ENCODE data around the gene GJC3. TPM values are rescaled to one million over a fixed set of nuclear protein-coding genes. Genes with fewer than 3 reads are reported as not detected.

GJC3 gene
- polyA plus RNA-seq, 3 donors, result 0.82 to 1.3 (median 1.0) TPM

DNA sequence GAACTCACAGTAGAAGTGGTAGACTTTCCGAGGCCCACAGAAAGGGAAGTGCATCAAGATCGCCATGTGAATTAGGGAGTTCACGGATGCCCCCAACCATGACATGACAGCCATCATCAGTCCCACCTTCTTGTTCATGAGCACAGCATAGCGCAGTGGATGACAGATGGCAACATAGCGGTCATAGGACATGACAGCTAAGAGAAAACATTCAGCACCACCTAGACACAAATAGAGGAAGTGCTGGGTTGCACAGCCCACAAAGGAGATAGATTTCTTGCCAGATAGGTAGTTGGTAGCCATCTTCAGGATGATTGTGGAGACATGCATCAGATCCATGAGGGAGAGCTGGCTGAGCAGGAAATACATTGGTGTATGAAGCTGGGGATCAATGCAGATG is 52.9 kb downstream of the GJC3 start:
- no peak for DNase-seq (ENCODE audit: low read depth in 3 of 3, low spot score in 2 of 3)

Other genes starting within 250 kb of the GJC3 start
- 1 to 10 TPM in 2 of 3 donors, under 1 TPM in 1; 1.00 to 1.4 (median 1.0) TPM for gene CYP3A5, start 249.6 kb downstream of the GJC3 start, polyA plus RNA-seq (ENCODE audit: insufficient read length in 3 of 3)
- 1 to 10 TPM in 1 of 3 donors, under 1 TPM in 2; 0.46 to 1.1 (median 0.69) TPM for gene CYP3A7, start 194.4 kb downstream of the GJC3 start, polyA plus RNA-seq (ENCODE audit: insufficient read length in 3 of 3)
- gene CYP3A4, start 145.4 kb downstream of the GJC3 start, polyA plus RNA-seq (ENCODE audit: insufficient read length in 3 of 3), result under 1 TPM; 0.06 to 0.22 (median 0.20) TPM
- gene CYP3A43, start 101.6 kb downstream of the GJC3 start, polyA plus RNA-seq (ENCODE audit: insufficient read length in 3 of 3), result under 1 TPM; 0.17 to 0.39 (median 0.32) TPM
- not detected for gene OR2AE1, start 52.6 kb downstream of the GJC3 start, polyA plus RNA-seq (ENCODE audit: insufficient read length in 3 of 3)
- gene TRIM4, start 10.1 kb downstream of the GJC3 start, polyA plus RNA-seq (ENCODE audit: insufficient read length in 3 of 3), result 10 to 100 TPM; 36.0 to 41.3 (median 41.1) TPM
- 10 to 100 TPM; 48.4 to 73.4 (median 71.9) TPM for gene AZGP1, start 46.4 kb upstream of the GJC3 start, polyA plus RNA-seq (ENCODE audit: insufficient read length in 3 of 3)
- 10 to 100 TPM; 48.5 to 52.4 (median 52.3) TPM for gene ZKSCAN1, start 86.0 kb upstream of the GJC3 start, polyA plus RNA-seq (ENCODE audit: insufficient read length in 3 of 3)
- 10 to 100 TPM; 21.3 to 24.3 (median 21.8) TPM for gene ZSCAN21, start 120.2 kb upstream of the GJC3 start, polyA plus RNA-seq (ENCODE audit: insufficient read length in 3 of 3)
- 10 to 100 TPM; 48.9 to 54.5 (median 53.0) TPM for gene ZNF3, start 152.1 kb upstream of the GJC3 start, polyA plus RNA-seq (ENCODE audit: insufficient read length in 3 of 3)
- gene COPS6, start 159.3 kb upstream of the GJC3 start, polyA plus RNA-seq (ENCODE audit: insufficient read length in 3 of 3), result 100 to 1,000 TPM; 124 to 140 (median 136) TPM
- 100 to 1,000 TPM; 146 to 157 (median 157) TPM for gene MCM7, start 171.8 kb upstream of the GJC3 start, polyA plus RNA-seq (ENCODE audit: insufficient read length in 3 of 3)
- 10 to 100 TPM; 27.7 to 34.3 (median 31.7) TPM for gene AP4M1, start 172.0 kb upstream of the GJC3 start, polyA plus RNA-seq (ENCODE audit: insufficient read length in 3 of 3)
- gene TAF6, start 189.7 kb upstream of the GJC3 start, polyA plus RNA-seq (ENCODE audit: insufficient read length in 3 of 3), result 10 to 100 TPM; 50.7 to 55.0 (median 54.9) TPM
- 10 to 100 TPM; 46.4 to 52.3 (median 50.7) TPM for gene CNPY4, start 190.0 kb upstream of the GJC3 start, polyA plus RNA-seq (ENCODE audit: insufficient read length in 3 of 3)
- gene MBLAC1, start 197.3 kb upstream of the GJC3 start, polyA plus RNA-seq (ENCODE audit: insufficient read length in 3 of 3), result 1 to 10 TPM; 1.2 to 1.7 (median 1.3) TPM
- gene LAMTOR4, start 219.3 kb upstream of the GJC3 start, polyA plus RNA-seq (ENCODE audit: insufficient read length in 3 of 3), result 100 to 1,000 TPM in 1 of 3 donors, 10 to 100 TPM in 2; 99.1 to 103 (median 99.7) TPM
- 10 to 100 TPM; 15.1 to 19.5 (median 16.1) TPM for gene TRAPPC14, start 229.1 kb upstream of the GJC3 start, polyA plus RNA-seq (ENCODE audit: insufficient read length in 3 of 3)
- gene GAL3ST4, start 239.0 kb upstream of the GJC3 start, polyA plus RNA-seq (ENCODE audit: insufficient read length in 3 of 3), result 1 to 10 TPM; 4.8 to 5.2 (median 5.0) TPM
- gene GPC2, start 247.8 kb upstream of the GJC3 start, polyA plus RNA-seq (ENCODE audit: insufficient read length in 3 of 3), result 1 to 10 TPM; 6.3 to 7.3 (median 7.2) TPM
- 10 to 100 TPM in 2 of 3 donors, 1 to 10 TPM in 1; 9.2 to 11.8 (median 10.5) TPM for gene STAG3, start 248.3 kb upstream of the GJC3 start, polyA plus RNA-seq (ENCODE audit: insufficient read length in 3 of 3)